KOPT-K1 (cell line): ENCODE data around the gene ZNF480.
"Not testable (repeated sequence)": the region's sequence is repeated elsewhere in the genome, so short reads cannot be mapped to it uniquely, and the experiment has no call there.

ENCODE experiments used
- H3K27ac ChIP-seq: fragments of 200-600 bp; sonication (generic); 2 replicates; pipeline ENCODE4 v1.5.1; 2016; ENCODE audit warnings: antibody characterized with exemption, mild to moderate bottlenecking, low read depth, low read length; ENCODE audit not compliant: poor library complexity, severe bottlenecking
- H3K36me3 ChIP-seq: fragments of 200-600 bp; sonication (generic); 2 replicates; pipeline ENCODE4 v1.5.1; 2017; ENCODE audit warnings: antibody characterized with exemption, mild to moderate bottlenecking, low read length, moderate library complexity; ENCODE audit not compliant: insufficient read depth
- H3K9me3 ChIP-seq: fragments of 200-600 bp; sonication (generic); 2 replicates; pipeline ENCODE4 v1.5.1; 2017; ENCODE audit warnings: antibody characterized with exemption, low read length, mild to moderate bottlenecking; ENCODE audit not compliant: insufficient read depth, poor library complexity, severe bottlenecking

Gene ZNF480

DNA sequence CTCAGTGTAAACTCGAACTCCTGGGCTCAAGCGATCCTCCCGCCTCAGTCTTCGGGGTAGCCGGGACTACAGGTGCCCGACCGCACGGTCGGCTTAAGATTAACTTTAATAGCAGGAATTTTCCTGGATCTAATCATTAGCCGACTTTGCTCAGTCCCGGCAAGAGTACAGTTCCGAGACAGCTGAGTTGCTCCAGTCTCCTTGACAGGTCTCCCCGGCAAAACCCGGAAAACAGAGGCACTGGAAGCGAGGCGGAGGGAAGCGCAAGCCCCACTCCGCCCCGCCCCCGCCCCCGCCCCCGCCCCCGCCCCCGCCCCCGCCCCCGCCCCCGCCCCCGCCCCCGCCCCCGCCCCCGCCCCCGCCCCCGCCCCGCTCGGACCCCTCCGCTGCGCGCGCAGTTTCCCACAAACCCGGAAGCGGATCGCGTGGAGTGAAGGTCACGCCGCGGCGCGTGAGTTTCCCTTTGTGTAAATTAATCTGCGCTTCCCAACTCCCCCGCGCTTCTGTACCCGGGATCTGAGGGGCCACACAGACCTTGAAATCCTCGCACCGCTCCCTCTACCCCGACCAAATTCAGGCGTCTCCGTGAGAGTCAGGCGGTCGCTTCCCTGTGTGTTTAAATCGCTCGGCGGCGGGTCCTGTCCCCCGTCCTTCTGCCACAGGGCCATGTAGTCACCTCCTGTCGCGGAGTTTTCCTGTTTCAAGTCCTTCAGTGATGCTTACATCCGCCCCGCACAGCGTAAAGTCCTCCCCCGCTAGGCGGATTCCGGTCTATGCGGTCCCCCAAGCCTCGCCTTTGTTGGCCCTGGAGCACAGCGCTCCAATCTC is at the start of gene ZNF480:
ZNF480 (plus strand) TSS at position 397 of the 828 bp plus-strand sequence. CDS start 3,244 bp downstream, outside the sequence.
- peak within 1 kb of the TSS; percentile 91 for H3K27ac ChIP-seq
- peaks cover 54% of the 10 kb centered on the region for H3K36me3 ChIP-seq
- peaks cover 44% of the 10 kb centered on the region for H3K9me3 ChIP-seq

- H3K27ac ChIP-seq, result no peak overlapping the region
- peaks cover 3% of the 10 kb centered on the region for H3K9me3 ChIP-seq
- no peaks in the 10 kb centered on the region for H3K36me3 ChIP-seq
Observed at GRCh38 chr19:52248241-52248640, 48.7 kb upstream of the ZNF480 start.

DNA sequence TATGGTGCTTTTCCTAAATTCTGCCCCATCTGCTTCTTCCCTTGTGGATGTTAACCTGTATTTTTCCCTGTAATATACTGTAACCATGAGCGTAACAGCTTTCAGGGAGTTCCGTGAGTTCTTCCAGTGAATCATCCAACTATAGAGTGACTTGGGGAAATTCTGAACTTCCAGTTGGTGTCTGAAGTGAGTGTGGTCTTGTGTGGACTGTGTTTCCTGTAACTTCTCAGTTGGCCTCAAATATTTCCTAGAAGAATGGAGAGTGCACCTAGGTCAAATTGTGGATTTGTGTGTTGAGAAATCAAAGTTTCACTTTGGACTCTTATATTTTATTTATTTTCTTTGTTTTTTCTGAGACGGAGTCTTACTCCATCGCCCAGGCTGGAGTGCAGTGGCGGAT is 38.5 kb upstream of the ZNF480 start:
- Histone ChIP-seq H3K27ac (no peak overlapping the region), H3K36me3 (no peaks in the 10 kb centered on the region), H3K9me3 (peaks cover 14% of the 10 kb centered on the region)

GRCh38 chr19:52265556-52265955 is 31.4 kb upstream of the ZNF480 start:
- H3K27ac ChIP-seq, H3K36me3 ChIP-seq: not testable (repeated sequence)
- peaks cover 20% of the 10 kb centered on the region for H3K9me3 ChIP-seq

GRCh38 chr19:52269338-52270261 is 27.4 kb upstream of the ZNF480 start, which contains the start of gene ZNF766:
Gene ZNF766 (plus strand): TSS chr19:52269587. CDS start chr19:52269614, 27 bp downstream.
- peaks cover 36% of the 10 kb centered on the region for H3K36me3 ChIP-seq
- peak within 1 kb of the TSS; percentile 93 for H3K27ac ChIP-seq
- peaks cover 47% of the 10 kb centered on the region for H3K9me3 ChIP-seq

GRCh38 chr19:52270266-52270885 is 26.6 kb upstream of the ZNF480 start:
- Histone ChIP-seq H3K36me3 (peaks cover 43% of the 10 kb centered on the region), H3K27ac (peak overlapping the region; percentile 93), H3K9me3 (peaks cover 55% of the 10 kb centered on the region)

DNA sequence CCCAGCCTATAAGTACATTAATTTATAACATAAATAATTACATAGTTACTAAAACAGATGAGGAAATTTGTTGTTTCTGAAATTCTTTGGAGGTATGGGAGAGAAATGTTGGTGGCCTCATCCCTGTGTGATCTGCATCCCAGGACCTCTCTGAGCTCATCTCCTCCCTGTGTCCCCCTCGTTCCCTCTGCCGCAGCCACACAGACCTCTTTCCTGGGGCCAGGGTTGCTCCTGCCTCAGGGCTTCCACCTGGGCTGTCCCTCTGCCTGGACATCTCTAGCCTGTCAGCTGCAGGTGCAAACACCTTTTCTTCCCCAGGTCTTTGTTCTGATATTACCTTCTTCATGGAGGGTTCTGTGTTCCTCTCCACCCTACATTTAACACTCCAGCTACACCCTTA is 23.7 kb upstream of the ZNF480 start:
- Histone ChIP-seq H3K27ac (no peak overlapping the region), H3K36me3 (peaks cover 73% of the 10 kb centered on the region), H3K9me3 (peaks cover 76% of the 10 kb centered on the region)

DNA sequence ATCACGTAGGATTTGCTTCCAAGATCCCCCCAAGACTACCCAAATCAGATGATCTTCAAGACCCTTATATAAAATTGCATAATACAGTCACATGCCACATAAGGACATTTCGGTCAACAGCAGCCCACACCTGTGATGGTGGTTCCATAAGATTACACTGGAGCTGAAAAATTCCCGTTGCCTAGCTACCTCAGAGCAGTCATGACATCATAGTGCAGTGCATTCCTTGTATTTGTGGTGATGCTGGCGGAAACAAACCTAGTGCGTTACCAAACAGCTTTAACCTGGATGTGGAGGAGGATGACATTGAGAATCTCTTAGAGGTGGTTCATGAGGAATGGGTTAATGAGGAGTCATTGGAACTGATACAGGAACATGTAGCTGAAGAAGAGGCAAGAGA is 22.8 kb upstream of the ZNF480 start:
- Histone ChIP-seq H3K27ac (no peak overlapping the region), H3K36me3 (peaks cover 81% of the 10 kb centered on the region), H3K9me3 (peaks cover 85% of the 10 kb centered on the region)

DNA sequence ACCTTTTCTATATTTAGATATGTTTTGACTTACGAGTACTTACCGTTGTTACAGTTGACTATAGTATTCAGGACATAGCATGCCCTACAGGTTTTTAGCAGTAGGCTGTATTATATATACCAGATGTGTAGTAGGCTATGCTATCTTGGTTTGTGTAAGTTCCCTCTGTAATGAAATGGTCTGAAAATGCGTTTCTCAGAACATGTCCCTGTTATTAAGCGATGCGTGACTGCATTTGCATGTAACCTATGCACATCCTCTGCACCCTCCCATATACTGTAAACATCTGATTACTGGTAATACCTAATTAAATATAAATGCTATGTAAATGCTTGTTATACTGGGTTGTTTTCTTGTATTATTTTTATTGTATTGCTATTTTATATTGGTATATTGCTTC is 21.0 kb upstream of the ZNF480 start:
- Histone ChIP-seq H3K27ac (no peak overlapping the region), H3K36me3 (peaks cover 93% of the 10 kb centered on the region), H3K9me3 (peaks cover 98% of the 10 kb centered on the region)

DNA sequence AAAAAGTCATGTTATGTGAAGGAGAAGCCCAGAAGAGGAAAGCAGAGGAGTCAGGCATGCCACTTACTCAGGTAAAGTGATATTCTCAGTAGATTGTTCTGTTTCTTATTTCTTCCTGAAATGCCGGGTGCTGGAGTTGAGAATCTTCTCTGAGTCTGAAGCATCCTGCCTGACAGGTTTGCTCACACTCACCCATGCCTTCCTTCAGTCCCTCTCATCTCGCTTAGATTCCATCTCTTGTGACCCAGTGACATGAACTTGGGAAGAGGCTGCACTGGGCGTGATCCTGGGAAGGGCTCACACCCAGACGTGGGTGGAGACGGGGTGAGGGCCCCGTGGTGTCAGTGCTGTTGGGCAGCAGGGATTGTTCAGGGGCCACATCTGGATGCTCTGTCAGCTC is 19.5 kb upstream of the ZNF480 start:
- H3K9me3 ChIP-seq, result peaks cover 98% of the 10 kb centered on the region
- no peak overlapping the region for H3K27ac ChIP-seq
- H3K36me3 ChIP-seq, result peaks cover 93% of the 10 kb centered on the region

- Histone ChIP-seq H3K36me3 (peaks cover 100% of the 10 kb centered on the region), H3K9me3 (peaks cover 95% of the 10 kb centered on the region), H3K27ac (no peak overlapping the region)
Observed at GRCh38 chr19:52286256-52286655, 10.7 kb upstream of the ZNF480 start.

GRCh38 chr19:52291781-52292180 is 5.2 kb upstream of the ZNF480 start:
- peaks cover 50% of the 10 kb centered on the region for H3K9me3 ChIP-seq
- H3K27ac ChIP-seq, result no peak overlapping the region
- peaks cover 70% of the 10 kb centered on the region for H3K36me3 ChIP-seq

DNA sequence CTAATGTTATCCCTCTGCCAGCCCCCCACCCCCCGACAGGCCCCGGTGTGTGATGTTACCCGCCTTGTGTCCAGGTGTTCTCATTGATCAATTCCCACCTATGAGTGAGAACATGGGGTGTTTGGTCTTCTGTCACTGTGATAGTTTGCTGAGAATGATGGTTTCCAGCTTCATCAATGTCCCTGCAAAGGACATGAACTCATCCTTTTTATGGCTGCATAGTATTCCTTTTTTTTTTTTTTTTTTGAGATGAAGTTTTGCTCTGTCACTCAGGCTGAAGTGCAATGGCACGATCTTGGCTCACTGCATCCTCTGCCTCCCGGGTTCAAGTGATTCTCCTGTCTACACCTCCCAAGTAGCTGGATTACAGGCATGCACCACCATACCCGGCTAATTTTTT is 4.0 kb upstream of the ZNF480 start:
- Histone ChIP-seq H3K36me3 (peaks cover 58% of the 10 kb centered on the region), H3K9me3 (peaks cover 40% of the 10 kb centered on the region)
- H3K27ac ChIP-seq, result not testable (repeated sequence)

GRCh38 chr19:52296400-52296772 is 583 bp upstream of the ZNF480 start:
- H3K9me3 ChIP-seq, result peaks cover 42% of the 10 kb centered on the region
- H3K27ac ChIP-seq, result peak overlapping the region; percentile 23
- peaks cover 54% of the 10 kb centered on the region for H3K36me3 ChIP-seq
